ENCODE results near the gene SETD5. TPM values are rescaled to one million over a fixed set of nuclear protein-coding genes. Genes with fewer than 3 reads are reported as not detected.

SETD5 gene
- total RNA-seq, 2 donors from 2014 or later: 261 to 289 TPM

- WGBS, 2 experiments (ENCODE audit: insufficient coverage in 1 of 2, insufficient read length in 1 of 2): 96% methylated on average over 1 of the region's 1 CpG; no CpG with 5 or more reads in 1 of the 2 experiments
- no peak for TF ChIP-seq CTCF (conservative IDR thresholded peaks at IDR 0.05)
- no peaks in the 10 kb centered on the region for H3K9me3 ChIP-seq (ENCODE audit: control insufficient read depth, low read length)
- no peak overlapping the region for H3K4me3 ChIP-seq (ENCODE audit: low read length)
- H3K27me3 ChIP-seq (ENCODE audit: control insufficient read depth, insufficient read depth, low read length, poor library complexity, severe bottlenecking): no peaks in the 10 kb centered on the region
- H3K27ac ChIP-seq (ENCODE audit: low read depth, low read length): no peak overlapping the region
- H3K27ac Mint-ChIP-seq: no peak overlapping the region
- H3K9me3 Mint-ChIP-seq: no peaks in the 10 kb centered on the region
- peaks cover 91% of the 10 kb centered on the region for H3K36me3 ChIP-seq (ENCODE audit: control insufficient read depth, insufficient read depth, low read length)
- H3K4me1 Mint-ChIP-seq: no peaks in the 10 kb centered on the region
- H3K9ac ChIP-seq (ENCODE audit: extremely low read depth, low read length, poor library complexity, severe bottlenecking): no peak overlapping the region
- DNase-seq: no peak
- H3K36me3 Mint-ChIP-seq (ENCODE audit: low read depth): peaks cover 79% of the 10 kb centered on the region
- no peaks in the 10 kb centered on the region for H3K27me3 Mint-ChIP-seq (ENCODE audit: insufficient read depth)
- H3K4me3 Mint-ChIP-seq: no peak overlapping the region
- no peaks in the 10 kb centered on the region for H3K4me1 ChIP-seq (ENCODE audit: control insufficient read depth, insufficient read depth, low read length)
These were observed 27.9 kb upstream of the SETD5 start for GRCh38 chr3:9369508-9369907.

- no peak for TF ChIP-seq CTCF (conservative IDR thresholded peaks at IDR 0.05)
- Mint-ChIP-seq H3K27me3 (ENCODE audit: insufficient read depth) (no peaks in the 10 kb centered on the region), H3K4me1 (no peaks in the 10 kb centered on the region), H3K4me3 (no peak overlapping the region), H3K36me3 (ENCODE audit: low read depth) (peaks cover 74% of the 10 kb centered on the region), H3K9me3 (no peaks in the 10 kb centered on the region), H3K27ac (no peak overlapping the region)
- DNase-seq: no peak
- no peaks in the 10 kb centered on the region for H3K27me3 ChIP-seq (ENCODE audit: control insufficient read depth, insufficient read depth, low read length, poor library complexity, severe bottlenecking)
- no peaks in the 10 kb centered on the region for H3K9me3 ChIP-seq (ENCODE audit: control insufficient read depth, low read length)
- H3K27ac ChIP-seq (ENCODE audit: low read depth, low read length): no peak overlapping the region
- 98 to 100% methylated on average over 2 to 3 of the region's 3 CpGs for WGBS, 2 experiments (ENCODE audit: insufficient coverage in 1 of 2, insufficient read length in 1 of 2)
- no peaks in the 10 kb centered on the region for H3K4me1 ChIP-seq (ENCODE audit: control insufficient read depth, insufficient read depth, low read length)
- H3K36me3 ChIP-seq (ENCODE audit: control insufficient read depth, insufficient read depth, low read length): peaks cover 92% of the 10 kb centered on the region
- no peak overlapping the region for H3K9ac ChIP-seq (ENCODE audit: extremely low read depth, low read length, poor library complexity, severe bottlenecking)
- H3K4me3 ChIP-seq (ENCODE audit: low read length): no peak overlapping the region
These were observed 23.9 kb upstream of the SETD5 start for GRCh38 chr3:9373465-9373864.

GRCh38 chr3:9377981-9378380 is 19.4 kb upstream of the SETD5 start:
- H3K27ac Mint-ChIP-seq: no peak overlapping the region
- WGBS, 2 experiments (ENCODE audit: insufficient coverage in 1 of 2, insufficient read length in 1 of 2): 87 to 100% methylated on average over 1 of the region's 1 CpG
- H3K4me3 ChIP-seq (ENCODE audit: low read length): no peak overlapping the region
- H3K4me3 Mint-ChIP-seq: no peak overlapping the region
- no peak overlapping the region for H3K27ac ChIP-seq (ENCODE audit: low read depth, low read length)
- no peaks in the 10 kb centered on the region for H3K4me1 ChIP-seq (ENCODE audit: control insufficient read depth, insufficient read depth, low read length)
- no peaks in the 10 kb centered on the region for H3K27me3 ChIP-seq (ENCODE audit: control insufficient read depth, insufficient read depth, low read length, poor library complexity, severe bottlenecking)
- DNase-seq: no peak
- H3K27me3 Mint-ChIP-seq (ENCODE audit: insufficient read depth): no peaks in the 10 kb centered on the region
- H3K9me3 Mint-ChIP-seq: no peaks in the 10 kb centered on the region
- H3K4me1 Mint-ChIP-seq: no peaks in the 10 kb centered on the region
- peaks cover 69% of the 10 kb centered on the region for H3K36me3 Mint-ChIP-seq (ENCODE audit: low read depth)
- peaks cover 91% of the 10 kb centered on the region for H3K36me3 ChIP-seq (ENCODE audit: control insufficient read depth, insufficient read depth, low read length)
- H3K9me3 ChIP-seq (ENCODE audit: control insufficient read depth, low read length): peaks cover 5% of the 10 kb centered on the region
- H3K9ac ChIP-seq (ENCODE audit: extremely low read depth, low read length, poor library complexity, severe bottlenecking): no peak overlapping the region
- TF ChIP-seq CTCF (conservative IDR thresholded peaks at IDR 0.05): no peak

All from endodermal cell (in vitro differentiated cells).